ENCODE results near the gene FSTL5. TPM values are rescaled to one million over a fixed set of nuclear protein-coding genes. Genes with fewer than 3 reads are reported as not detected.

The FSTL5 gene
- total and polyA plus RNA-seq, 4 donors: 28.3 to 83.4 (median 33.7) TPM

DNA sequence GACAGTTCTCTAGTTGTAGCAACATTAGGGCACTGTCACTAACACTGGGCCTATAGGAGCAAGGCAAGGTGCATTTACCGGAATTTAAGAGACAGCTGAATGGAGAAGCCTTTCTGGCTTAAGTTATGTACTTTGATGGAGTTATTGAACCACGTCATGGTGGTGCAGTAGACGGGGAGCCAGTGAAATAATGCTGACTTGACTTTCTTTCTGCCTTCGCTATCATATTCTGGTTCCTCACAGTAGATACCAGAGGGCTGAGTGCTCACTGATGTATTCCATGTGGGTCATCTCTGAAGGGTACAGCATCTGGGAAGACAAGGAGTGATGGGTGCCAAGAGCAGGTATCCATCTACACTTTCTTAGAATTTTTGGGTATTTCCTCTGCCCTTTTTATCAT, 802.8 kb downstream of the FSTL5 start:
- no CpG with 5 or more reads among the region's 4 CpGs for WGBS (ENCODE audit: insufficient coverage)
- no peaks in the 10 kb centered on the region for H3K9me3 ChIP-seq (ENCODE audit: control insufficient read depth, insufficient read depth, low read length)
- no peak for DNase-seq (ENCODE audit: low read depth in 4 of 6, low spot score in 6 of 6)
- H3K27me3 ChIP-seq (ENCODE audit: control insufficient read depth, insufficient read depth, low read length): no peaks in the 10 kb centered on the region
- H3K4me3 ChIP-seq (ENCODE audit: low read depth, low read length): no peak overlapping the region
- no peaks in the 10 kb centered on the region for H3K36me3 ChIP-seq (ENCODE audit: control insufficient read depth, insufficient read depth, low read length)
- H3K27ac ChIP-seq (ENCODE audit: low read depth, low read length): no peak overlapping the region
- no peaks in the 10 kb centered on the region for H3K4me1 ChIP-seq (ENCODE audit: control insufficient read depth, insufficient read depth, low read length)

DNA sequence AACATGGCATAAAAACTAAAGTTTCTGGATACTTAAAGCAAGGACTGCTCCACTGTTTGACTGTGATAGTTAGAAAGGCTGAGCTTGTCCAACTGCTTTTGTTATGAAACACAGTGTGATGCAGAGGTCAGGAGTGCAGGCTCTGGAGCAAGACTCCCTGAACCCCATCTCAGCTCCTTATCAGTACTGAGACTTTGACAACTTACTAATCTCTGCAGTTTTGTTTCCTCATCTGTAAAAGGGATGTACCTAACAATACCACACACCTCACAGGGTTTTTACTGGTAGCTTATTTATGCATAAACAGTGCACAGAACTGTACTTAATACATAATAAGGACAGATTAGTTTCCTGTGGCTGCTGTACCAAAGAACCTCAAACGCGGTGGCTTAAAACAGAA, 804.3 kb downstream of the FSTL5 start:
- no peak overlapping the region for H3K27ac ChIP-seq (ENCODE audit: low read depth, low read length)
- H3K4me3 ChIP-seq (ENCODE audit: low read depth, low read length): no peak overlapping the region
- no peak for DNase-seq (ENCODE audit: low read depth in 4 of 6, low spot score in 6 of 6)
- no peaks in the 10 kb centered on the region for H3K9me3 ChIP-seq (ENCODE audit: control insufficient read depth, insufficient read depth, low read length)
- H3K4me1 ChIP-seq (ENCODE audit: control insufficient read depth, insufficient read depth, low read length): no peaks in the 10 kb centered on the region
- H3K27me3 ChIP-seq (ENCODE audit: control insufficient read depth, insufficient read depth, low read length): no peaks in the 10 kb centered on the region
- no peaks in the 10 kb centered on the region for H3K36me3 ChIP-seq (ENCODE audit: control insufficient read depth, insufficient read depth, low read length)
- 80% methylated on average over 2 of the region's 2 CpGs for WGBS (ENCODE audit: insufficient coverage)

DNA sequence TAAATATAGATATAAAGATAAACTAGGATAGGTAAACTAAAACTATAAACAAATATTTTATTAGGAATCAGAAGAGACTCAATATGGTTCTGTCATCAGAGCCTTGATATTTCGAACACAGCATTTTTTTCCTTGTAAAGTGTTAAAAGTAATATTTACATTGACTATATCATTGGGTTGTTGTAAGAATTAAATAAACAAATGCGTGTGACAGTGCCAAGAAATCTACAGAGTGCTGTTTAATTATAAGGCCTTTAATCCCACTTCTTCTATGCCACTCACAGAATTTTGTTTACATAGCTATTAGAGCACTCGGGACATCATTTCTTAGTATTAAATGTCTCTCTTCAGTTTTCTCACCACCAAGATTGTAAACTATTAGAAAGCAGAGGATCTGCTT, 807.4 kb downstream of the FSTL5 start:
- no CpG with 5 or more reads among the region's 3 CpGs for WGBS (ENCODE audit: insufficient coverage)
- H3K4me3 ChIP-seq (ENCODE audit: low read depth, low read length): no peak overlapping the region
- no peak for DNase-seq (ENCODE audit: low read depth in 4 of 6, low spot score in 6 of 6)
- H3K36me3 ChIP-seq (ENCODE audit: control insufficient read depth, insufficient read depth, low read length): no peaks in the 10 kb centered on the region
- no peak overlapping the region for H3K27ac ChIP-seq (ENCODE audit: low read depth, low read length)
- H3K9me3 ChIP-seq (ENCODE audit: control insufficient read depth, insufficient read depth, low read length): no peaks in the 10 kb centered on the region
- H3K4me1 ChIP-seq (ENCODE audit: control insufficient read depth, insufficient read depth, low read length): no peaks in the 10 kb centered on the region
- H3K27me3 ChIP-seq (ENCODE audit: control insufficient read depth, insufficient read depth, low read length): no peaks in the 10 kb centered on the region

DNA sequence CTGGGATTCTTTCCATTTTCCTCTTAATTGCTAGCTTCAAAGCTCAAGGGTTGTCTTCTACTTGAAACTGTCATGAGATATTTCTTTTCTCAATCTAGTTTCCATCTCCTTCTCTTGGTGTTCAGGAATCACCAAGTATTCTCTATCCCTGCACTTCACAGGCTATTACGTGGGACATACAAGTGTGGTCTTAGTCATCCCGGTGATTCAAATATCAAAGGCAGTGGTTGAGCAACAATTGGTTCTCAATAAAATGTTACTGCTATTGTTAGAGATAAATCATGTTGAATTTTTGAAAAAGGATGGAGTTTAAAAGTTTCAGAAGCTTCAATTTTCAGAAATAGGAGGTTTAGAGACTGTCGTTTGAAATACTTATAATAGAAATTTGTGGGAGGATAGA, 812.9 kb downstream of the FSTL5 start:
- H3K36me3 ChIP-seq (ENCODE audit: control insufficient read depth, insufficient read depth, low read length): no peaks in the 10 kb centered on the region
- H3K9me3 ChIP-seq (ENCODE audit: control insufficient read depth, insufficient read depth, low read length): no peaks in the 10 kb centered on the region
- no peaks in the 10 kb centered on the region for H3K27me3 ChIP-seq (ENCODE audit: control insufficient read depth, insufficient read depth, low read length)
- no peaks in the 10 kb centered on the region for H3K4me1 ChIP-seq (ENCODE audit: control insufficient read depth, insufficient read depth, low read length)
- WGBS (ENCODE audit: insufficient coverage): 83% methylated on average over 3 of the region's 3 CpGs
- no peak overlapping the region for H3K4me3 ChIP-seq (ENCODE audit: low read depth, low read length)
- no peak for DNase-seq (ENCODE audit: low read depth in 4 of 6, low spot score in 6 of 6)
- no peak overlapping the region for H3K27ac ChIP-seq (ENCODE audit: low read depth, low read length)

DNA sequence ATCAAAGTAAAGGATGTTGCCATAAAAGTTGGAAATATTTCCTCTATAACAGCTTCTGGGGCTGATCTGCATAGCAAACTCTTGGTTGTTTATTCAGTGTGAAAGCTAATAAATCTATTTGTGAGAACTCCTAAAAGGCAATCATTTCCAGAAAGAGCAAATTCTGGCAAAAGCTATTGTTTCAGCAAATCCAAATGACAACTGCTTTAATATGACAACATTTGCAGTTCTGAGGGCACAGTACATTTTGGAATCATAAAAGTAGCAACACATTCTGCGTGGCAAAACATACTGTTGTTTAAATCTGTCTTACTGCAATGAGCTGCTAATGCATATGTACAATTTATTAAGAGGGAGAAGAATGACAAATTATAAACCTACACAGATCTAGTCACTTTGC, 818.1 kb downstream of the FSTL5 start:
- no peaks in the 10 kb centered on the region for H3K36me3 ChIP-seq (ENCODE audit: control insufficient read depth, insufficient read depth, low read length)
- H3K4me1 ChIP-seq (ENCODE audit: control insufficient read depth, insufficient read depth, low read length): no peaks in the 10 kb centered on the region
- DNase-seq (ENCODE audit: low read depth in 4 of 6, low spot score in 6 of 6): peak in 2 of 6 donors; percentile 29 to 58
- H3K27ac ChIP-seq (ENCODE audit: low read depth, low read length): no peak overlapping the region
- no peaks in the 10 kb centered on the region for H3K27me3 ChIP-seq (ENCODE audit: control insufficient read depth, insufficient read depth, low read length)
- H3K4me3 ChIP-seq (ENCODE audit: low read depth, low read length): no peak overlapping the region
- no peaks in the 10 kb centered on the region for H3K9me3 ChIP-seq (ENCODE audit: control insufficient read depth, insufficient read depth, low read length)
- WGBS (ENCODE audit: insufficient coverage): no CpG with 5 or more reads among the region's 1 CpG

DNA sequence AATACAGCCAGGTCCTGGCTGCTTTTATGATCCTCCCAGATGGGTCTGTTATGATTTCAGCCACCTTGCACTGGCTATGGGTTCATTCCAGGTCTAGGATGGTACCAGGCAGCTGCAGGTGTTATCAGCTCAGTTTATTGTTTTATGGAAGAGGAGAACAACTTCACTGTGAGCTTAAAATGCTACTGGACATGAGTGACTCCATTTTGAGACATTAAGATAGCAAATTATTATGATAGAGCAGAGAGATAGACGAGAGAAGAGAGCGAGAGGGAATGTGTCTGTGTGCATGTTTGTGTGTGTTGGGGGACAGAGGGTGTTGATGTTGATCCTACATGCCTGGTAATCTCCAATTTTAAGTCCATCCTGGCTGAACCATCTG, 820.2 kb downstream of the FSTL5 start:
- Histone ChIP-seq H3K27me3 (ENCODE audit: control insufficient read depth, insufficient read depth, low read length) (no peaks in the 10 kb centered on the region), H3K9me3 (ENCODE audit: control insufficient read depth, insufficient read depth, low read length) (no peaks in the 10 kb centered on the region), H3K36me3 (ENCODE audit: control insufficient read depth, insufficient read depth, low read length) (no peaks in the 10 kb centered on the region), H3K27ac (ENCODE audit: low read depth, low read length) (no peak overlapping the region), H3K4me3 (ENCODE audit: low read depth, low read length) (no peak overlapping the region), H3K4me1 (ENCODE audit: control insufficient read depth, insufficient read depth, low read length) (no peaks in the 10 kb centered on the region)
- 94% methylated on average over 2 of the region's 2 CpGs for WGBS (ENCODE audit: insufficient coverage)
- DNase-seq (ENCODE audit: low read depth in 4 of 6, low spot score in 6 of 6): no peak

DNA sequence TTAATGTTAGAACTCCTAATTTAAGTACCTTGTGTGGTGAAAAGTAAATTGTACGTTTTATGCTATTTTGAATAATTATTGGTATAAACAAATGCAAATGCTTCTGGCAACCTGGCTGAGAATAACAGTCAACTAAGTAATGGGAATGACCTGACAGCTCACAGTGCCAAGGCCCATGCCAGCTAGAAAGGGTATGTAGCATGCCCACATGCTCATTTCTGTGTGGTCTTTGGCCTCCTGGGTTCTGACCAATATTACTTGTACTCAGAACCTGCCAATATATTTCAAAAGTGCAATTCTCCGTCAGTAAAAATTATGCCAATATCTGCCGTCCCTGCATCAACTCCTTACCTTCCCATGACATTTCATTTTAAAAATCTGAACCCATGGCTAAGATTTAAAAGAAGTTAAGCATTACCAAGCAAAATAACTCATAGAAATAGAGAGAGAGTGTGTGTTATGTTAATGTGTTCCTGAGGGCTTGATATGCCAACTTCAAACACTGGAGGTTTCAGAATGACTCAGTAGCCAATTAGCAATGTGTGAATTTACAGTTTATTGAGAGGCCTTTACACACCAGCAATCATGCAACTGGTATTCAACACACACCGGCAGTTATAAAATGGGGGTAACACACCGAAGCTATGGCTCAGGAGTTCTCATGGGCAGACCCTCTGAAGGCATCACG, 820.8 kb downstream of the FSTL5 start:
- H3K36me3 ChIP-seq (ENCODE audit: control insufficient read depth, insufficient read depth, low read length): no peaks in the 10 kb centered on the region
- no peaks in the 10 kb centered on the region for H3K9me3 ChIP-seq (ENCODE audit: control insufficient read depth, insufficient read depth, low read length)
- H3K27ac ChIP-seq (ENCODE audit: low read depth, low read length): no peak overlapping the region
- peak in 1 of 6 donors; percentile 25 for DNase-seq (ENCODE audit: low read depth in 4 of 6, low spot score in 6 of 6)
- no peaks in the 10 kb centered on the region for H3K4me1 ChIP-seq (ENCODE audit: control insufficient read depth, insufficient read depth, low read length)
- 81% methylated on average over 3 of the region's 6 CpGs for WGBS (ENCODE audit: insufficient coverage)
- H3K4me3 ChIP-seq (ENCODE audit: low read depth, low read length): no peak overlapping the region
- H3K27me3 ChIP-seq (ENCODE audit: control insufficient read depth, insufficient read depth, low read length): no peaks in the 10 kb centered on the region

DNA sequence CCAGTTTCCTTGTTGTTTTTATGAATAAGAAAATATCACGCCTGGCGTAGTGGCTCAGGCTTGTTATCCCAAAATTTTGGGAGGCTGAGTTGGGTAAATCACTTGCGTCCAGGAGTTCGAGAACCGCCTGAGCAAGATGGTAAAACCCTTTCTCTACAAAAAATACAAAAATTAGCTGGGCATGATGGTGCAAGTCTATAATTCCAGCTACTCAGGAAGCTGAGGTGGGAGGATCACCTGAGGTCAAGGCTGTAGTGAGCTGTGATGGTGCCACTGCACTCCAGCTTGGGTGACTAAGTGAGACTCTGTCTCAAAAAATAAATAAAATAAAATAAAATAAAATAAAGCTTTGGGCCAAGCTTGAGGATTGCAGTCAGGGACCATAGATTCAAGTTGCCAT, 827.2 kb downstream of the FSTL5 start:
- H3K4me1 ChIP-seq (ENCODE audit: control insufficient read depth, insufficient read depth, low read length): no peaks in the 10 kb centered on the region
- WGBS (ENCODE audit: insufficient coverage): 68% methylated on average over 2 of the region's 5 CpGs
- H3K27me3 ChIP-seq (ENCODE audit: control insufficient read depth, insufficient read depth, low read length): no peaks in the 10 kb centered on the region
- DNase-seq (ENCODE audit: low read depth in 4 of 6, low spot score in 6 of 6): no peak
- no peak overlapping the region for H3K27ac ChIP-seq (ENCODE audit: low read depth, low read length)
- H3K4me3 ChIP-seq (ENCODE audit: low read depth, low read length): no peak overlapping the region
- H3K36me3 ChIP-seq (ENCODE audit: control insufficient read depth, insufficient read depth, low read length): no peaks in the 10 kb centered on the region
- no peaks in the 10 kb centered on the region for H3K9me3 ChIP-seq (ENCODE audit: control insufficient read depth, insufficient read depth, low read length)

DNA sequence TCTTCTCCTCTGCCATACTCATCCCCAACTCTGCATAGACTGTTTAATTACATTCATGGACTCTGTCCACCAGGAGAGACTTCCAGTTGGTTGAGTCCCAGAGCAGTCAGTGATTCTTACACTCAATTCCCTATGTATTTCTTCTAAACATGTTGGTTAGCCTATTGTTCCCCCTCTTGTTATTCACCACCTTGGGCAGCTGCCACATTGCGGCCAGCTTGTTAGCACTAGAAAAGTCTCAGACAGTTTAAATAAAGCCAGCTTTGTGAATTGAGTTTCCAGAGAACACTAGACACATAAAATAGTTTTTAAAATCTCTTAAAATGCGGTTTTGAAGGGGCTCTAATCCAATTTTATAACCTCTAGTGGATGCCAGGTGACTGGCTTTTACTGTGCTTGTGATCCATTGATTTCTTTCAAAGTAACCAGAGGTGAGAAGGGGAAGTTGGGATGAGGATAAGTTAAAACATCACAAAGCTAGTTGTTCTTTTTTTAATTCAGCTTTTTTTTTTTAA, 827.7 kb downstream of the FSTL5 start:
- WGBS (ENCODE audit: insufficient coverage): no CpG with 5 or more reads among the region's 2 CpGs
- H3K4me3 ChIP-seq (ENCODE audit: low read depth, low read length): no peak overlapping the region
- H3K9me3 ChIP-seq (ENCODE audit: control insufficient read depth, insufficient read depth, low read length): no peaks in the 10 kb centered on the region
- peak in 4 of 6 donors; percentile 3 to 79 (median 11) for DNase-seq (ENCODE audit: low read depth in 4 of 6, low spot score in 6 of 6)
- H3K36me3 ChIP-seq (ENCODE audit: control insufficient read depth, insufficient read depth, low read length): no peaks in the 10 kb centered on the region
- H3K4me1 ChIP-seq (ENCODE audit: control insufficient read depth, insufficient read depth, low read length): no peaks in the 10 kb centered on the region
- no peak overlapping the region for H3K27ac ChIP-seq (ENCODE audit: low read depth, low read length)
- H3K27me3 ChIP-seq (ENCODE audit: control insufficient read depth, insufficient read depth, low read length): no peaks in the 10 kb centered on the region

All from spinal cord (tissue), 10 donors.